Measurements from ENCODE around the gene CDC20. TPM values are rescaled to one million over a fixed set of nuclear protein-coding genes. Genes with fewer than 3 reads are reported as not detected.

CDC20 gene
- total RNA-seq (10 to 100 TPM in 2 of 5 donors, 1 to 10 TPM in 3; 1.8 to 22.3 (median 7.9) TPM), polyA plus RNA-seq (10 to 100 TPM; 11.1 to 31.4 (median 11.3) TPM)
- long read RNA-seq, donor 1, partial matches to known transcripts: 0 of 1 reads
- long read RNA-seq, donor 1, other reads (novel, unspliced or antisense): 0 of 1 reads
- long read RNA-seq, donor 2, partial matches to known transcripts: 0 of 6 reads
- long read RNA-seq, donor 2, other reads (novel, unspliced or antisense): 0 of 6 reads
- long read RNA-seq, donor 3, partial matches to known transcripts: 0 of 1 reads
- long read RNA-seq, donor 3, other reads (novel, unspliced or antisense): 0 of 1 reads
- long read RNA-seq, donor 4: 0 reads
- long read RNA-seq, donor 5, transcript CDC20-201 (11 exons, 1,675 nt): major isoform, 7 of 8 reads
- long read RNA-seq, donor 5, partial matches to known transcripts: 0 of 8 reads
- long read RNA-seq, donor 5, other reads (novel, unspliced or antisense): 0 of 8 reads
- long read RNA-seq, donor 6: 0 reads
- long read RNA-seq, donor 7, transcript CDC20-201 (11 exons, 1,675 nt): major isoform, 5 of 8 reads
- long read RNA-seq, donor 7, partial matches to known transcripts: 0 of 8 reads
- long read RNA-seq, donor 7, other reads (novel, unspliced or antisense): 0 of 8 reads
- long read RNA-seq, donor 8, transcript CDC20-201 (11 exons, 1,675 nt): major isoform, 5 of 6 reads
- long read RNA-seq, donor 8, partial matches to known transcripts: 0 of 6 reads
- long read RNA-seq, donor 8, other reads (novel, unspliced or antisense): 0 of 6 reads
- long read RNA-seq, donor 9, partial matches to known transcripts: 0 of 2 reads
- long read RNA-seq, donor 9, other reads (novel, unspliced or antisense): 0 of 2 reads
- long read RNA-seq, donor 10, partial matches to known transcripts: 0 of 3 reads
- long read RNA-seq, donor 10, other reads (novel, unspliced or antisense): 0 of 3 reads

- TF ChIP-seq POLR2AphosphoS5 (IDR thresholded peaks at IDR 0.05): peak; percentile 3 to 74 (median 63)
- TF ChIP-seq EP300 (IDR thresholded peaks at IDR 0.05): no peak
- Histone ChIP-seq H3K27me3 (no peaks in the 10 kb centered on the region), H3K27ac (peak within 1 kb of the TSS; percentile 85 to 98 (median 91)), H3K36me3 (peaks cover 24 to 42% (median 37%) of the 10 kb centered on the region in 4 donors), H3K9me3 (no peaks in the 10 kb centered on the region), H3K4me1 (peaks cover 6 to 49% (median 23%) of the 10 kb centered on the region in 4 donors), H3K4me3 (peak within 1 kb of the TSS; percentile 56 to 70 (median 64))
- 1 to 4% (median 2%) methylated on average over 19 to 59 of the region's 59 CpGs for WGBS, 5 donors
- peak; percentile 99 to 100 for DNase-seq
- intact Hi-C loops (cut with DNase I; ENCODE audit: low total_unique reads): no loop called here
These were observed at the start of gene CDC20 for GRCh38 chr1:43358746-43359693. TSS of gene CDC20 (plus strand) at chr1:43358981. CDS start at chr1:43359216, 235 bp downstream.

- Histone ChIP-seq H3K4me1 (peaks cover 0 to 5% (median 4%) of the 10 kb centered on the region in 4 donors), H3K36me3 (no peaks in the 10 kb centered on the region), H3K27ac (no peak overlapping the region), H3K27me3 (no peaks in the 10 kb centered on the region), H3K4me3 (no peak overlapping the region), H3K9me3 (no peaks in the 10 kb centered on the region)
- intact Hi-C loops (cut with DNase I; ENCODE audit: low total_unique reads): no loop called here
- no peak for DNase-seq
- no peak for TF ChIP-seq CTCF (IDR thresholded peaks at IDR 0.05)
- TF ChIP-seq POLR2A (IDR thresholded peaks at IDR 0.05): no peak
- TF ChIP-seq EP300 (IDR thresholded peaks at IDR 0.05): no peak
- TF ChIP-seq POLR2AphosphoS5 (IDR thresholded peaks at IDR 0.05): no peak
- 91 to 95% (median 92%) methylated on average over 13 of the region's 13 CpGs for WGBS, 5 donors
These were observed 49.3 kb upstream of the CDC20 start for GRCh38 chr1:43309405-43310025.

GRCh38 chr1:43311521-43311920 is 47.3 kb upstream of the CDC20 start:
- intact Hi-C loops (cut with DNase I; ENCODE audit: low total_unique reads): no loop called here
- Histone ChIP-seq H3K27me3 (no peaks in the 10 kb centered on the region), H3K9me3 (no peaks in the 10 kb centered on the region), H3K4me3 (no peak overlapping the region), H3K36me3 (no peaks in the 10 kb centered on the region), H3K27ac (no peak overlapping the region), H3K4me1 (no peaks in the 10 kb centered on the region)
- no peak for DNase-seq
- WGBS, 5 donors: 90 to 100% (median 93%) methylated on average over 4 to 9 of the region's 9 CpGs
- TF ChIP-seq POLR2AphosphoS5 (IDR thresholded peaks at IDR 0.05): no peak
- TF ChIP-seq POLR2A (IDR thresholded peaks at IDR 0.05): no peak
- no peak for TF ChIP-seq EP300 (IDR thresholded peaks at IDR 0.05)
- TF ChIP-seq CTCF (IDR thresholded peaks at IDR 0.05): no peak

- Histone ChIP-seq H3K36me3 (no peaks in the 10 kb centered on the region), H3K4me3 (no peak overlapping the region), H3K9me3 (no peaks in the 10 kb centered on the region), H3K27ac (no peak overlapping the region), H3K27me3 (no peaks in the 10 kb centered on the region), H3K4me1 (no peaks in the 10 kb centered on the region)
- DNase-seq: no peak
- intact Hi-C loops (cut with DNase I; ENCODE audit: low total_unique reads): no loop called here
- no peak for TF ChIP-seq POLR2AphosphoS5 (IDR thresholded peaks at IDR 0.05)
- TF ChIP-seq EP300 (IDR thresholded peaks at IDR 0.05): no peak
- WGBS, 5 donors: 83 to 93% (median 90%) methylated on average over 5 to 19 of the region's 19 CpGs
These were observed 46.6 kb upstream of the CDC20 start for GRCh38 chr1:43312212-43312623.

Measured in stomach (tissue), 19 donors.